CD4-positive, alpha-beta T cell treated with Interleukin-2 at 100 ng/mL for 4 hours (primary cell): ENCODE measurements around the gene PRR19.

ENCODE experiments used
- DNase-seq: peaks from one replicate; pipeline ENCODE4 v3.0.0-alpha.2; 2020; ENCODE audit warnings: low spot score

Gene PRR19

GRCh38 chr19:42284066-42284501, 17.8 kb upstream of the PRR19 start:
- peak; percentile 88 for DNase-seq

GRCh38 chr19:42284591-42285341, 17.2 kb upstream of the PRR19 start:
- no peak for DNase-seq

- no peak for DNase-seq
These were observed 16.4 kb upstream of the PRR19 start for GRCh38 chr19:42285541-42285941.

- no peak for DNase-seq
These were observed 16.0 kb upstream of the PRR19 start for GRCh38 chr19:42285988-42286348.

GRCh38 chr19:42286349-42287016, 15.4 kb upstream of the PRR19 start:
- no peak for DNase-seq

GRCh38 chr19:42287017-42287826, 14.7 kb upstream of the PRR19 start:
- DNase-seq = no peak

- DNase-seq = no peak
These were observed 14.2 kb upstream of the PRR19 start for GRCh38 chr19:42287827-42288107.

DNA sequence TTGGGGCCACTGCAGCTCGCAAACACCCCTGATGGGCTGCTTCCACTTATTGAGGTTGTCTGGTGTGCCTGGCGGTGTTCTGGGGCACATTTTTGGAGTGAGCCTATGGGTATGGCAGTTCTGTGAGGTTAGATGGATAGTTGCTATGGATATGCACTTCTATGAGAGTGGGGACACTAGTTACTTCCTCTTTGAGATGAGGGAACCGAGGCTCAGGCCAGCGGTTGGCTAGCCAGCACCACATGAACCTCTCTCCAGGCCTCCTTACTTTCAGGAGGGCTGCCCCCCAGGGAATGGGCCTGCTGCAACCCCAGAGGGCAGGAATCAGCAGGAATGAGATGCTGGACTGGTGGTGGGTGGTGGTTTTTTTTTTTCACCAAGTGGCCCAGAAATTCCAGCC, 13.5 kb upstream of the PRR19 start:
- DNase-seq = no peak

DNA sequence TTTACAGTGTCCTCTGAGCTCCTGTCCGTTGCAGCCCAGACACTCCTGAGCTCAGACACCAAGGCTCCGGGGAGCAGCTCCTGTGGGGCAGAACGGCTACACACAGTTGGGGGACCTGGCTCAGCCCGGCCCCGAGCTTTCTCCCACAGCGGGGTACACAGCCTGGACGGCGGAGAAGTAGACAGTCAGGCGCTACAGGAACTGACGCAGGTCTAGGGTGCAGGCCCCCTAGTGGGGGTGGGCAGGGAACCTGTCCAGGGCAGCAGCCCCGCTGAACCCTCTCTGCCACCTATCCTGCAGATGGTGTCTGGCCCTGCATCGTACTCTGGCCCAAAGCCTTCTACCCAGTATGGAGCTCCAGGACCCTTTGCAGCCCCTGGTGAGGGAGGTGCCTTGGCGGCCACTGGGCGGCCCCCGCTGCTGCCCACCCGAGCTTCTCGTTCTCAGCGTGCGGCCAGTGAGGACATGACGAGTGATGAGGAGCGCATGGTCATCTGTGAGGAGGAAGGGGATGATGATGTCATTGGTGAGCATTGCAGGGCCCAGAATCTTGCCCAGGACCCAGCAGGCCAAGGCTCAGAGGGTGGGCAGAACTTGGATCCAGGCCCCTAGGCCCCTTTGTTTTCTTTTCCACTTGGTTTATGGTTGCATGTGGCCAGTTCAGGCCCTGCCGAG, 12.9 kb upstream of the PRR19 start:
- no peak for DNase-seq

DNA sequence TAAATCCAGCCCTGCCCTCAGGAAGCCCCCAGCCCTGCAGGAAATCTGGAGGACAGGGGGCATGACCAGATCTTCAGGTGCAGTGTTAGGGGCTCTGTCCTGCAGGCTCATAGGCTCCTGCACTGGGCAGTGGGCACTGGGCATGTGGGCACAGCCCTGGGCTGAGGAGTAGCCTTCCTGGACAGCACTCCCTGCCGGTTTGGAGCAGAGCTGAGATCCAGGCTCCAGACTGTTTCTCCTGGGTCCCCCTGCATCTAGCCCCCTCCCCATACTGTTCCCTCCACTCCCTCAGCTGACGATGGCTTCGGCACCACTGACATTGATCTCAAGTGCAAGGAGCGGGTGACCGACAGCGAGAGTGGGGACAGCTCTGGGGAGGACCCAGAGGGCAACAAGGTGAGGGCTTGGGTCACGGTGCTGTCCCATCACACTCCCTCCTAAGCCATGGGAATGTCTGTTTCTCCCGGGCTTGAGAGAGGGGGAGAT, 12.3 kb upstream of the PRR19 start:
- no peak for DNase-seq

- DNase-seq = no peak
These were observed 11.8 kb upstream of the PRR19 start for GRCh38 chr19:42290136-42290522.

GRCh38 chr19:42290523-42291434, 11.2 kb upstream of the PRR19 start:
- peak; percentile 57 for DNase-seq

DNA sequence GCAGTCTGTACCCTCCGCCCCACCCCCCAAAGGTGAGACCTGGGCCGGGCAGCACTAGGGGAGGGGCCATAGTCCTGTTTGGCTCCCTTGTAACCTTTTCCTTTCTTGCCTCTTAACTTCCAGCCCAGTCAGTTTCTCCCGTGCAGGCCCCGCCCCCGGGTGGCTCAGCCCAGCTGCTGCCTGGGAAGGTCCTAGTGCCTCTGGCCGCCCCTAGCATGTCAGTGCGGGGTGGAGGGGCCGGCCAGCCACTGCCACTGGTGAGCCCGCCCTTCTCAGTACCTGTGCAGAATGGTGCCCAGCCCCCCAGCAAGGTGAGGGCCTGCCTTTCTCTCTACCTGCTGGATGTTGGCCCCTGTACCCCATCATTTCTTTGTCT, 10.5 kb upstream of the PRR19 start:
- DNase-seq = no peak

DNA sequence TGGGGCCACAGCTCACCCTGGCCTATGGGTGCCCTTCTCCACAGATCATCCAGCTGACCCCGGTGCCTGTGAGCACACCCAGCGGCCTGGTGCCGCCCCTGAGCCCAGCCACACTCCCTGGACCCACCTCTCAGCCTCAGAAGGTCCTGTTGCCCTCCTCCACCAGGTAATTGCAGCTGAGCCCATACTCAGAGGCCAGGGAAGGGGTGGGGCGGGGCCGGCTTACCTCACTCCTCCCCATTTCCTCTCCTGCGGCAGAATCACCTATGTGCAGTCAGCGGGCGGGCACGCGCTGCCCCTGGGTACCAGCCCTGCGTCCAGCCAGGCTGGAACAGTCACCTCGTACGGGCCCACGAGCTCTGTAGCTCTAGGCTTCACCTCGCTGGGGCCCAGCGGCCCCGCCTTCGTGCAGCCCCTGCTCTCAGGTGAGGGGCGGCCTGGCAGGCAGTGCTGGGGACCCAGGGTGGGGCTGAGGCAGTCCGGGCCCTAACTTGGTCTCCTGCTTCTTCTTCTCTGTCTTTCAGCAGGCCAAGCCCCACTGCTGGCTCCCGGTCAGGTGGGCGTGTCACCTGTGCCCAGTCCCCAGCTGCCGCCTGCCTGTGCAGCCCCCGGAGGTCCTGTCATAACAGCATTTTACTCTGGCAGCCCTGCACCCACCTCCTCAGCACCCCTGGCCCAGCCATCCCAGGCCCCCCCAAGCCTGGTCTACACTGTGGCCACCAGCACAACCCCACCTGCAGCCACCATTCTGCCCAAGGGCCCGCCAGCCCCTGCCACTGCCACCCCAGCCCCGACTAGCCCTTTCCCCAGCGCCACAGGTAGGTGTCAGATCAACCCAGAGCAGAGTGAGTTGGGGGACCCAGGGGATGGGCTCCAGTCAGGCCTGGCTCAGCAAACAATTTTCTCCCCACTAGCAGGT, 9.6 kb upstream of the PRR19 start:
- no peak for DNase-seq

GRCh38 chr19:42292963-42293362, 9.0 kb upstream of the PRR19 start:
- no peak for DNase-seq

DNA sequence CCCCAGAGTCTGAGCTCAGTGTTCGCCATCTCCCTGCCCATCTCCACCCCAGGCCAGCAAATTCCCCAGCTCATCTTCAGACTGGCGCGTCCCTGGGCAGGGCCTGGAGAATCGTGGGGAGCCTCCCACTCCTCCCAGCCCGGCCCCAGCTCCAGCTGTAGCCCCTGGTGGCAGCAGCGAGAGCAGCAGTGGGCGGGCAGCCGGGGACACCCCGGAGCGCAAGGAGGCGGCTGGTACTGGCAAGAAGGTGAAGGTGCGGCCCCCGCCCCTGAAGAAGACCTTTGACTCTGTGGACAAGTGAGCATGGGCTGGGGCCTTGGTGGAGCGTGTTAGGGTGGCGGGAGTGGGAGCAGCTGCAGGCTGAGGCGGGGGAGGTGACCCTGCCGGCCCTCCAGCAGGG, 8.4 kb upstream of the PRR19 start:
- no peak for DNase-seq

GRCh38 chr19:42293948-42294347, 8.0 kb upstream of the PRR19 start:
- no peak for DNase-seq

GRCh38 chr19:42294471-42295137, 7.3 kb upstream of the PRR19 start:
- no peak for DNase-seq

- no peak for DNase-seq
These were observed 6.6 kb upstream of the PRR19 start for GRCh38 chr19:42295342-42295741.
